Measurements from ENCODE around the gene NECAB2.

- no peak for TF ChIP-seq ZNF274 (IDR thresholded peaks at IDR 0.05; ENCODE audit: low read depth, low read length)
- TF ChIP-seq YY1 (IDR thresholded peaks at IDR 0.05; ENCODE audit: insufficient read depth, insufficient read length) = no peak
Observed at GRCh38 chr16:84039696-84040095, 71.7 kb downstream of the NECAB2 start.
